Caco-2 (cell line): ENCODE results near the gene HAND1. TPM values are rescaled to one million over a fixed set of nuclear protein-coding genes. Genes with fewer than 3 reads are reported as not detected.

Experiments used
- BruUV-seq: library from RNA; stranded (reverse); fragments of 400-500 nt; replicated peaks from 2 replicates; lab custom pipeline; 2021; lab: Mats Ljungman, UMichigan
- CTCF ChIA-PET: fragments of 300-600 bp; sonication (Branson Sonifier 250); formaldehyde crosslinking; loops from one replicate; lab custom pipeline; 2022; ENCODE audit warnings: antibody characterized with exemption; lab: Charles Lee
- POLR2A ChIA-PET: fragments of 300-600 bp; sonication (Branson Sonifier 250); formaldehyde crosslinking; loops from one replicate; lab custom pipeline; 2022; ENCODE audit warnings: antibody characterized with exemption; lab: Charles Lee
- DNase-seq, 2 experiments: peaks; one replicate each; pipeline versions ENCODE4 v3.0.0 to v3.0.0-alpha.2; 2020 to 2022
- H3K27me3 ChIP-seq: replicated peaks from 2 replicates; pipeline ENCODE4 v1.6.0; 2011; ENCODE audit warnings: low read length; ENCODE audit not compliant: control insufficient read depth, insufficient read depth
- H3K36me3 ChIP-seq: 2 replicates; pipeline ENCODE4 v1.5.1; 2011; ENCODE audit warnings: low read length; ENCODE audit not compliant: control insufficient read depth, insufficient read depth
- H3K4me1 ChIP-seq: fragments of 250-450 bp; sonication (Bioruptor Pico); 2 replicates; pipeline ENCODE4 v1.5.1; 2020; ENCODE audit warnings: mild to moderate bottlenecking
- H3K4me3 ChIP-seq: 2 replicates; pipeline ENCODE4 v1.5.1; 2011; ENCODE audit warnings: low read depth, mild to moderate bottlenecking, control low read depth, low read length
- H3K9me3 ChIP-seq: fragments of 250-450 bp; sonication (Bioruptor Pico); 2 replicates; pipeline ENCODE4 v1.5.1; 2020; ENCODE audit warnings: mild to moderate bottlenecking, moderate library complexity
- H3K27ac Mint-ChIP-seq: one replicate; pipeline ENCODE4 v1.8.0; 2022; ENCODE audit warnings: mixed read lengths; ENCODE audit not compliant: unreplicated experiment
- H3K27me3 Mint-ChIP-seq: one replicate; pipeline ENCODE4 v1.8.0; 2022; ENCODE audit warnings: mixed read lengths; ENCODE audit not compliant: insufficient read depth, unreplicated experiment
- H3K36me3 Mint-ChIP-seq: one replicate; pipeline ENCODE4 v1.8.0; 2022; ENCODE audit warnings: mild to moderate bottlenecking, mixed read lengths; ENCODE audit not compliant: insufficient read depth, unreplicated experiment
- H3K4me1 Mint-ChIP-seq: one replicate; pipeline ENCODE4 v1.8.0; 2022; ENCODE audit warnings: low read depth, mixed read lengths; ENCODE audit not compliant: unreplicated experiment
- H3K4me3 Mint-ChIP-seq: one replicate; pipeline ENCODE4 v1.8.0; 2022; ENCODE audit warnings: mild to moderate bottlenecking, moderate library complexity, mixed read lengths; ENCODE audit not compliant: unreplicated experiment
- H3K9me3 Mint-ChIP-seq: one replicate; pipeline ENCODE4 v1.8.0; 2022; ENCODE audit warnings: mixed read lengths; ENCODE audit not compliant: unreplicated experiment
- CTCF ChIP-seq, 2 experiments: fragments of 200-600 bp in 1 of 2; IDR thresholded peaks; 1 replicate in 1 of 2; 2 replicates in 1 of 2; pipeline versions ENCODE4 v1.5.1 to v1.8.0; 2011 to 2022; ENCODE audit warnings: antibody characterized with exemption in 1 of 2, control low read depth in 1 of 2, inconsistent platforms in 1 of 2, low read depth in 1 of 2, low read length in 1 of 2, mild to moderate bottlenecking in 1 of 2, moderate library complexity in 1 of 2; ENCODE audit not compliant: insufficient read depth in 1 of 2, severe bottlenecking in 1 of 2, unreplicated experiment in 1 of 2
- intact Hi-C: fragments of 100-400 bp; cut with micrococcal nuclease; formaldehyde crosslinking; loops from one replicate; pipeline ENCODE4 v1.10.0; 2022; ENCODE audit not compliant: unreplicated experiment
- total RNA-seq: library from RNA; stranded (reverse); gene quantifications from 2 replicates; pipeline ENCODE4 v1.2.3, GENCODE V29; 2022

The HAND1 gene
- total RNA-seq, 1 experiment from 2014 or later = 0.45 TPM

- peaks cover 9% of the 10 kb centered on the region for H3K27me3 Mint-ChIP-seq
- Histone ChIP-seq H3K9me3 (no peaks in the 10 kb centered on the region), H3K4me1 (no peaks in the 10 kb centered on the region), H3K4me3 (no peak overlapping the region), H3K36me3 (no peaks in the 10 kb centered on the region), H3K27me3 (no peaks in the 10 kb centered on the region; the same call in 1 of the 2 replicates)
- H3K9me3 Mint-ChIP-seq = no peaks in the 10 kb centered on the region
- no TSS peak for BruUV-seq
- no peak for TF ChIP-seq CTCF (IDR thresholded peaks at IDR 0.05; ENCODE audit: insufficient read depth in 1 of 2, low read depth in 1 of 2, low read length in 1 of 2, severe bottlenecking in 1 of 2, unreplicated experiment in 1 of 2)
- no peaks in the 10 kb centered on the region for H3K36me3 Mint-ChIP-seq
- DNase-seq = no peak
- H3K4me3 Mint-ChIP-seq = no peak overlapping the region
- POLR2A ChIA-PET = no interaction called here
- intact Hi-C loops = no loop called here
- CTCF ChIA-PET = no interaction called here
- no peak overlapping the region for H3K27ac Mint-ChIP-seq
- no peaks in the 10 kb centered on the region for H3K4me1 Mint-ChIP-seq
Measured at GRCh38 chr5:154514331-154514730, 36.3 kb upstream of the HAND1 start.

GRCh38 chr5:154513669-154514084 lies 35.6 kb upstream of the HAND1 start:
- no TSS peak for BruUV-seq
- Mint-ChIP-seq H3K27me3 (peaks cover 9% of the 10 kb centered on the region), H3K4me3 (no peak overlapping the region), H3K9me3 (no peaks in the 10 kb centered on the region), H3K27ac (no peak overlapping the region), H3K4me1 (no peaks in the 10 kb centered on the region), H3K36me3 (no peaks in the 10 kb centered on the region)
- no peak for TF ChIP-seq CTCF (IDR thresholded peaks at IDR 0.05; ENCODE audit: insufficient read depth in 1 of 2, low read depth in 1 of 2, low read length in 1 of 2, severe bottlenecking in 1 of 2, unreplicated experiment in 1 of 2)
- Histone ChIP-seq H3K36me3 (no peaks in the 10 kb centered on the region), H3K4me1 (no peaks in the 10 kb centered on the region), H3K4me3 (no peak overlapping the region), H3K9me3 (no peaks in the 10 kb centered on the region), H3K27me3 (no peaks in the 10 kb centered on the region; the same call in 1 of the 2 replicates)
- ChIA-PET CTCF (no interaction called here), POLR2A (no interaction called here)
- intact Hi-C loops = no loop called here
- no peak for DNase-seq

- H3K27me3 ChIP-seq = no peaks in the 10 kb centered on the region; the same call in 1 of the 2 replicates
- Mint-ChIP-seq H3K9me3 (no peaks in the 10 kb centered on the region), H3K4me1 (no peaks in the 10 kb centered on the region), H3K36me3 (no peaks in the 10 kb centered on the region), H3K27ac (no peak overlapping the region), H3K27me3 (peaks cover 9% of the 10 kb centered on the region), H3K4me3 (no peak overlapping the region)
- H3K4me1 ChIP-seq = no peaks in the 10 kb centered on the region
- H3K36me3 ChIP-seq = no peaks in the 10 kb centered on the region
- H3K4me3 ChIP-seq = no peak overlapping the region
- H3K9me3 ChIP-seq = no peaks in the 10 kb centered on the region
- ChIA-PET POLR2A (no interaction called here), CTCF (interaction anchor here (2.7 kb wide), 1 partner anchor 9 kb away, joined by 10 read pairs; no protein-coding TSS in a partner anchor)
- TF ChIP-seq CTCF (IDR thresholded peaks at IDR 0.05; ENCODE audit: insufficient read depth in 1 of 2, low read depth in 1 of 2, low read length in 1 of 2, severe bottlenecking in 1 of 2, unreplicated experiment in 1 of 2) = no peak
- BruUV-seq = no TSS peak
- no peak for DNase-seq
- intact Hi-C loops = no loop called here
Measured at GRCh38 chr5:154511984-154512383, 34.0 kb upstream of the HAND1 start.
